Neural crest cell (in vitro differentiated cells): ENCODE data around the gene DARS1. TPM values are rescaled to one million over a fixed set of nuclear protein-coding genes. Genes with fewer than 3 reads are reported as not detected.
A peak's percentile ranks its signal among the peaks of the same experiment; 100 is the strongest.
"Not testable (repeated sequence)": the region's sequence is repeated elsewhere in the genome, so short reads cannot be mapped to it uniquely, and the experiment has no call there.

Experiments used
- DNase-seq: peaks from one replicate; pipeline ENCODE4 v3.0.0; 2021; ENCODE audit warnings: low read depth, mixed read lengths, low spot score
- H3K27ac Mint-ChIP-seq: one replicate; pipeline ENCODE4 v1.8.0; 2021; ENCODE audit warnings: mild to moderate bottlenecking, mixed read lengths; ENCODE audit not compliant: unreplicated experiment
- H3K27me3 Mint-ChIP-seq: 2 replicates; pipeline ENCODE4 v1.8.0; 2021; ENCODE audit warnings: low read depth, mild to moderate bottlenecking, mixed read lengths
- H3K36me3 Mint-ChIP-seq: 2 replicates; pipeline ENCODE4 v1.8.0; 2021; ENCODE audit warnings: low read depth, mild to moderate bottlenecking, mixed read lengths
- H3K4me1 Mint-ChIP-seq: 2 replicates; pipeline ENCODE4 v1.8.0; 2021; ENCODE audit warnings: mixed read lengths
- H3K4me3 Mint-ChIP-seq: one replicate; pipeline ENCODE4 v1.8.0; 2021; ENCODE audit warnings: mild to moderate bottlenecking, mixed read lengths
- H3K9me3 Mint-ChIP-seq: 2 replicates; pipeline ENCODE4 v1.8.0; 2021; ENCODE audit warnings: mixed read lengths
- total RNA-seq: library from RNA; stranded (reverse); gene quantifications from 2 replicates; pipeline ENCODE4 v1.2.1, GENCODE V29; 2021
- TF ChIP-seq, protein P1 (sequence below): fragments of 200-600 bp; sonication (generic); conservative IDR thresholded peaks from 2 replicates; pipeline ENCODE4 v1.5.0; 2021; ENCODE audit warnings: antibody characterized with exemption, mild to moderate bottlenecking

Gene DARS1
- total RNA-seq, 1 donor from 2014 or later: 73.8 TPM

- Mint-ChIP-seq H3K9me3 (peaks cover 8% of the 10 kb centered on the region), H3K36me3 (peaks cover 4% of the 10 kb centered on the region), H3K4me1 (peaks cover 11% of the 10 kb centered on the region), H3K27me3 (no peaks in the 10 kb centered on the region), H3K4me3 (no peak overlapping the region), H3K27ac (no peak overlapping the region)
- DNase-seq: no peak
- TF ChIP-seq, protein P1, sequence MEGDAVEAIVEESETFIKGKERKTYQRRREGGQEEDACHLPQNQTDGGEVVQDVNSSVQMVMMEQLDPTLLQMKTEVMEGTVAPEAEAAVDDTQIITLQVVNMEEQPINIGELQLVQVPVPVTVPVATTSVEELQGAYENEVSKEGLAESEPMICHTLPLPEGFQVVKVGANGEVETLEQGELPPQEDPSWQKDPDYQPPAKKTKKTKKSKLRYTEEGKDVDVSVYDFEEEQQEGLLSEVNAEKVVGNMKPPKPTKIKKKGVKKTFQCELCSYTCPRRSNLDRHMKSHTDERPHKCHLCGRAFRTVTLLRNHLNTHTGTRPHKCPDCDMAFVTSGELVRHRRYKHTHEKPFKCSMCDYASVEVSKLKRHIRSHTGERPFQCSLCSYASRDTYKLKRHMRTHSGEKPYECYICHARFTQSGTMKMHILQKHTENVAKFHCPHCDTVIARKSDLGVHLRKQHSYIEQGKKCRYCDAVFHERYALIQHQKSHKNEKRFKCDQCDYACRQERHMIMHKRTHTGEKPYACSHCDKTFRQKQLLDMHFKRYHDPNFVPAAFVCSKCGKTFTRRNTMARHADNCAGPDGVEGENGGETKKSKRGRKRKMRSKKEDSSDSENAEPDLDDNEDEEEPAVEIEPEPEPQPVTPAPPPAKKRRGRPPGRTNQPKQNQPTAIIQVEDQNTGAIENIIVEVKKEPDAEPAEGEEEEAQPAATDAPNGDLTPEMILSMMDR: no peak
Observed at GRCh38 chr2:135885709-135886108, 99.7 kb downstream of the DARS1 start.

GRCh38 chr2:135882415-135882814, 103.0 kb downstream of the DARS1 start:
- TF ChIP-seq, protein P1: no peak
- no peak overlapping the region for H3K4me3 Mint-ChIP-seq
- H3K9me3 Mint-ChIP-seq: peaks cover 6% of the 10 kb centered on the region
- H3K27ac Mint-ChIP-seq: no peak overlapping the region
- H3K36me3 Mint-ChIP-seq: no peaks in the 10 kb centered on the region
- no peak for DNase-seq
- H3K27me3 Mint-ChIP-seq: no peaks in the 10 kb centered on the region
- H3K4me1 Mint-ChIP-seq: peaks cover 11% of the 10 kb centered on the region

- DNase-seq, H3K27me3 Mint-ChIP-seq, H3K9me3 Mint-ChIP-seq, H3K36me3 Mint-ChIP-seq: not testable (repeated sequence)
- peak overlapping the region; percentile 87 for H3K4me3 Mint-ChIP-seq
- H3K27ac Mint-ChIP-seq: peak overlapping the region; percentile 27
- H3K4me1 Mint-ChIP-seq: peaks cover 33% of the 10 kb centered on the region
Observed at GRCh38 chr2:135876770-135877169, 108.7 kb downstream of the DARS1 start.

DNA sequence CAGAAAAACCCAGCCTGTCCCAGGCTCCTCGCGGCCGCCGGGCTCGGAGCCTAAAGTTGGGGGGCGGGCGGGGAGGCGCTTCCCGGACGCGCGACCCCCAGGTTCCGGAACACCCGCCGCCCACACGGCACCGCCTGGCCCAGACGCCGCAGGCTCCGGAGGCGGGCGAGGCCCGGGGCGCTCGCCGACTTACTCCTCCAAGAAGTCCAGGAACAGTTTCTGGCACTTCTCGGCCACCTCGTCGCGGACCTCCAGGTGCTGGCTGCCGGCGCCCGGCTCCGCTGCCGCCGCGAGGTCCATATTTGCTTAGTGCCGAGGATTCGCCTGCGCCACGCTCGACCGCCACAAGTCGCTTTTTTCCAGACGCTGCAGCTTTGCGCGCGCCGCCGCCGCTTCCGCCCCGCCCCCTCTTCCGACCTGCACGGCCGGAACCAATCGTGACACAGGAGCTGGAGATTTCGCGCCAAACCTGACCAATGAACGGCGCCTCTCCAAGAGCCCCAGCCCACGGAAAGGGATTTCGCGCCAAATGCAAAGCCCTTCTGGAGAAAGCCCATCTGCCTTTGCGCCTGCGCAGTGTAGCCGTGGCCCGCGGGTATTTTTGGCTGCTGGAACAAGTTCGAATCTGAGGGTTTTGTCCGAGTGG, 109.2 kb downstream of the DARS1 start, which contains the start of gene MCM6:
TSS of gene MCM6 (minus strand) at position 378 of the 646 bp plus-strand sequence. CDS start at position 300, 78 bp downstream.
- peaks cover 6% of the 10 kb centered on the region for H3K9me3 Mint-ChIP-seq
- peaks cover 12% of the 10 kb centered on the region for H3K36me3 Mint-ChIP-seq
- H3K4me3 Mint-ChIP-seq: peak within 1 kb of the TSS; percentile 88
- TF ChIP-seq, protein P1: peak; percentile 47
- peak; percentile 97 for DNase-seq
- no peaks in the 10 kb centered on the region for H3K27me3 Mint-ChIP-seq
- H3K4me1 Mint-ChIP-seq: peaks cover 32% of the 10 kb centered on the region
- peak within 1 kb of the TSS; percentile 97 for H3K27ac Mint-ChIP-seq

DNA sequence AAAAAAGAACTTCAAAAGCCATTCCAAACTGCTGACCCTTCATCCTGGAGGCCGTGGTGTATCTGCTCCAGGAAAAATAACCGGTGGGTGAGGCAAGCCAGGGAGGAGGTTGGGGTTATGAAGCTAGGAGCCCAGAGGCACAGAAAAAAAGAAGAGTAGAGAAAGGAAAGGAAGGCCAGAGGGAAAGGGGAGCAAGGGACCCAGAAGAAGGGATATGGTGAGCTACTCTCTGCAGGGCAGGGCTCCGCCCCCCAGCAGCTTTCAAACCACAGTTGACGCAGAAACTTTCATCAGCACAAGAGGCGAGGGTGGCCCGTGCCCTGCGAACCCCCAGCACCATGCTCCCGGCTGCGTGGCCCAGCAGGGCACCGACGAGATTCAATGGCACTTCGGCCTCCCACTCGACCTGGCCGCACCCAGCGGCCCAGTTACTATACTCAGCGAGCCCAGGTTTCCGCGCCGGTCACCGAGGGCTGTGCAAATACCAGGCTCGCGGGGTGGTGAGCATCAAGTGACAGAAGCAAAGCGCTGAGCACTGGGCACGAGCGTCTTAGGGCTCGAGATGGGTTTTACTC, 109.8 kb downstream of the DARS1 start:
- TF ChIP-seq, protein P1: no peak
- Mint-ChIP-seq H3K27me3 (no peaks in the 10 kb centered on the region), H3K27ac (peak overlapping the region; percentile 97), H3K4me3 (peak overlapping the region; percentile 88), H3K36me3 (peaks cover 16% of the 10 kb centered on the region), H3K4me1 (peaks cover 32% of the 10 kb centered on the region), H3K9me3 (peaks cover 6% of the 10 kb centered on the region)
- peak; percentile 34 for DNase-seq

DNA sequence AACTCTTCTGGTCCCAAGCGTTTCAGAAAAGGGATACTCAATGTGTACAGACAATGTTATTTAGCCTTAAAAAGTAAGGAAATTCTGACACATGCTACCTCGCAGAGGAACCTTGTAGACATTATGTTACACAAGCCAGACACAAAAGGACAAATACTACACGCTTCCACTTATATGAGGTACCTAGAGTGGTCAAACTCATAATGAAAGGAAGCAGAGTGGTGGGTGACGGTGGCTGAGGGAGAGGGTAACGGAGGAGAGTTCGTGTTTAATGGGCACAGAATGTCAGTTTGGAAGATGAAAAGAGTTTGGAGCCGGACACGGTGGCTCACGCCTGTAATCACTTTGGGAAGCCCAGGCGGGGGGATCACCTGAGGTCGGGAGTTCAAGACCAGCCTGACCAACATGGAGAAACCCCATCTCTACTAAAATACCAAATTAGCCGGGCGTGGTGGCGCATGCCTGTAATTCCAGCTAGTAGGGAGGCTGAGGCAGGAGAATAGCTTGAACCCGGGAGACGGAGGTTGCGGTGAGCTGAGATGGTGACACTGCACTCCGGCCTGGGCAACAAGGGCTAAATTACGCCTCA, 110.6 kb downstream of the DARS1 start:
- Mint-ChIP-seq H3K27ac (peak overlapping the region; percentile 97), H3K4me1 (peaks cover 32% of the 10 kb centered on the region), H3K27me3 (no peaks in the 10 kb centered on the region), H3K4me3 (peak overlapping the region; percentile 88), H3K36me3 (peaks cover 21% of the 10 kb centered on the region), H3K9me3 (peaks cover 6% of the 10 kb centered on the region)
- DNase-seq: no peak
- TF ChIP-seq, protein P1: no peak
